AG04450 (cell line): ENCODE measurements around the gene ADAMTSL1. TPM values are rescaled to one million over a fixed set of nuclear protein-coding genes. Genes with fewer than 3 reads are reported as not detected.

Source experiments
- CTCF ChIA-PET: fragments of 300-600, 350-600 bp; formaldehyde crosslinking; extraction: SDS; loops from one replicate; lab custom pipeline; 2022; ENCODE audit warnings: antibody characterized with exemption, inconsistent platforms; lab: Charles Lee
- POLR2A ChIA-PET: fragments of 350-600 bp; formaldehyde crosslinking; extraction: SDS; loops from one replicate; lab custom pipeline; 2021; ENCODE audit warnings: antibody characterized with exemption, inconsistent platforms; lab: Yijun Ruan, JAX
- DNase-seq: peaks from one replicate; pipeline ENCODE4 v3.0.0-alpha.2; 2011; ENCODE audit warnings: low read depth, low spot score
- H3K27ac ChIP-seq: one replicate; pipeline ENCODE4 v1.5.1; 2012; ENCODE audit warnings: low read depth, low read length, control low read depth
- H3K27me3 ChIP-seq: one replicate; pipeline ENCODE4 v1.6.0; 2012; ENCODE audit warnings: low read length; ENCODE audit not compliant: control insufficient read depth, insufficient read depth
- H3K4me3 ChIP-seq: 2 replicates; pipeline ENCODE4 v1.5.1; 2011; ENCODE audit warnings: mild to moderate bottlenecking, low read depth, low read length, control low read depth
- H3K9me3 ChIP-seq: 2 replicates; pipeline ENCODE4 v1.5.1; 2012; ENCODE audit warnings: low read length; ENCODE audit not compliant: control insufficient read depth, insufficient read depth
- polyA plus RNA-seq: library from polyadenylated mRNA; depleted of rRNA; stranded (reverse); fragments of >200 nt; gene quantifications from 2 replicates; pipeline ENCODE4 v1.2.3, GENCODE V29; 2011
- TF ChIP-seq, protein P1 (sequence below): IDR thresholded peaks from 2 replicates; pipeline ENCODE4 v1.5.1; 2011; ENCODE audit warnings: low read depth, low read length, control low read depth, inconsistent platforms

ADAMTSL1 gene
- polyA plus RNA-seq, 1 experiment = 22.2 TPM

DNA sequence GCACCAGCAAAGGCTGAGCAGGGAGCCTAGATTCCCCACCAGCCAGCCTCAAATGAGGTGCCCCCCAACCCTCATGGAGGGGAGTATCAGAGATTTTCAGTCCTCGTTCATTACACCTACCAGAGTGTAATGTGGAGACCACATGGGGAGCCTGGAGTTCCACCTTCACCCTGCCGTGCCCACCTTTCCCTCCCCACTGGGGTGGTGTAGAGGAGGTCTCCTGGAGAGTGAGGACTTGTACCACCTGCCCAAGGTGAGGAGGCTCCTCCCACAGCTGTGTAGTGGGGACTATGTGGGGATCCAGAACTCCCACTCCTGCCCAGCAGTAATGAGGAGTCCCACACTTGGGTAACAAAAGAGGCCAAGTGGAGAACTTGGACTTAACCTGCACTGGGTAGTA, 337.2 kb downstream of the ADAMTSL1 start:
- Histone ChIP-seq H3K9me3 (no peaks in the 10 kb centered on the region; the same call in 1 of the 2 replicates), H3K27me3 (no peaks in the 10 kb centered on the region), H3K4me3 (no peak overlapping the region), H3K27ac (no peak overlapping the region)
- TF ChIP-seq, protein P1, sequence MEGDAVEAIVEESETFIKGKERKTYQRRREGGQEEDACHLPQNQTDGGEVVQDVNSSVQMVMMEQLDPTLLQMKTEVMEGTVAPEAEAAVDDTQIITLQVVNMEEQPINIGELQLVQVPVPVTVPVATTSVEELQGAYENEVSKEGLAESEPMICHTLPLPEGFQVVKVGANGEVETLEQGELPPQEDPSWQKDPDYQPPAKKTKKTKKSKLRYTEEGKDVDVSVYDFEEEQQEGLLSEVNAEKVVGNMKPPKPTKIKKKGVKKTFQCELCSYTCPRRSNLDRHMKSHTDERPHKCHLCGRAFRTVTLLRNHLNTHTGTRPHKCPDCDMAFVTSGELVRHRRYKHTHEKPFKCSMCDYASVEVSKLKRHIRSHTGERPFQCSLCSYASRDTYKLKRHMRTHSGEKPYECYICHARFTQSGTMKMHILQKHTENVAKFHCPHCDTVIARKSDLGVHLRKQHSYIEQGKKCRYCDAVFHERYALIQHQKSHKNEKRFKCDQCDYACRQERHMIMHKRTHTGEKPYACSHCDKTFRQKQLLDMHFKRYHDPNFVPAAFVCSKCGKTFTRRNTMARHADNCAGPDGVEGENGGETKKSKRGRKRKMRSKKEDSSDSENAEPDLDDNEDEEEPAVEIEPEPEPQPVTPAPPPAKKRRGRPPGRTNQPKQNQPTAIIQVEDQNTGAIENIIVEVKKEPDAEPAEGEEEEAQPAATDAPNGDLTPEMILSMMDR = no peak
- ChIA-PET CTCF (no interaction called here), POLR2A (no interaction called here)
- no peak for DNase-seq

DNA sequence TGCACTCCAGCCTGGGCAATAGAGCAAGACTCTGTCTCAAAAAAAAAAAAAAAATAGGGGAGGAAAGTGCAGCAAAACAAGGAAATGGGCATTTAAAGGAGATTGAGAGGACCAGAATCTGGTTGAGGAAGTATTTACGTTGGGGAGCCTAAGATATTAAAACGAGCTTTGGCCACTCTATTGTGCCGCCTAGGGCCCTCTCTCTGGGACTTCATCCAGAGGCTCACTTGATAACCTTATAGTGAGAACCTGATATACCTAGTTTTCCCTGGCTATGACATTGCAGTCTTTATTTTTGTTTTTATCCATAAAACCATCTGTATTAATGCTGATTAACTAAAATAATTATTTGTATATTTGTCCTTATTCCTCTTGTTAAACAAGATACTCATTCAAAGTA, 345.5 kb downstream of the ADAMTSL1 start:
- TF ChIP-seq, protein P1 = no peak
- H3K9me3 ChIP-seq = no peaks in the 10 kb centered on the region
- DNase-seq = no peak
- no peak overlapping the region for H3K27ac ChIP-seq
- ChIA-PET POLR2A (no interaction called here), CTCF (no interaction called here)
- no peak overlapping the region for H3K4me3 ChIP-seq
- H3K27me3 ChIP-seq = no peaks in the 10 kb centered on the region

DNA sequence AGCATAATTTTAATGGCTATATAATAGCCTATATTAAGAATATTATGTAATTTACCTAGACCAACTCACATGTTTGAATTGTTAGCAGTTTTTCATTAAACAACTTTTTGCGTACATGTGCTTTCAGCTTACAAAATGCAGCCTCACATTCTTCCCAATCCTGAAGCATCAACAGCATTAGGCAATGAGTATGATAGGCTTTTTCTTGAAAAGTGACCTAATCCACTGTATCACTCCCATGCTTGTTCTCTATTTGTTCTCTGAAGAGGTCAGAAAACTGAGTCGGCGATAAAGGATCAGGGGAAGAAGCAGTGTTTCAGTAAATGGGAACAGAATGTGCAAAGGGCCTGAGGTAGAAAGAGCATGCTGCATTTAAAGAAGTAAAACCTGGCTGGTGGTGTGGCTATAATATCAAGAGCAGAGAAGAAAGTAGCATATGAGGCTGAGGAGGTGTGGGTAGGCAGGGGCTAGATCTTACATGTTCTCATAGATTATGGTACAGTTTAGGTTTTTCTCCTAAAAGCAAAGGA, 346.7 kb downstream of the ADAMTSL1 start:
- TF ChIP-seq, protein P1 = no peak
- no peaks in the 10 kb centered on the region for H3K9me3 ChIP-seq
- H3K4me3 ChIP-seq = no peak overlapping the region
- CTCF ChIA-PET = no interaction called here
- no peak for DNase-seq
- H3K27me3 ChIP-seq = no peaks in the 10 kb centered on the region
- POLR2A ChIA-PET = no interaction called here
- no peak overlapping the region for H3K27ac ChIP-seq

DNA sequence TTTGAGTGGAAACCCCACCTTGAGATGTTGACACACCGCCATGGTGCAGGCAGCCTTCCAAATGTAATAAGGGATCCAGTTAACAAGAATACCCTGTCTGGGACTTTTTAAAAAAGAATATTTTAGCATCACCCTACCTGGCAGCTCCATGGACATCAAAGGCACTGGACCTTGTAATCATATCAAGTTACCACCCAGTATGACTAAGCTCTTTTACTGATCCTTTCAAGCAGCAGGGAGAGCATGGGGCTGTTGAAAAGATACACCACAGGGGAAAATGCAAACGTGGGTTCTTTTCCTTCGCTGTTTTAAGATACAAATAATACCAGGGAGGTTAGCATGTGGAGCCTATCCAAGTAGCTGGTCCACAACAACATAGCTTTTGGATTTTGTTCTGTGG, 347.8 kb downstream of the ADAMTSL1 start:
- no peaks in the 10 kb centered on the region for H3K27me3 ChIP-seq
- no peak overlapping the region for H3K4me3 ChIP-seq
- CTCF ChIA-PET = interaction anchor here (1.3 kb wide), 1 partner anchor 14 kb away, joined by 5 read pairs; no protein-coding TSS in a partner anchor
- TF ChIP-seq, protein P1 = no peak
- POLR2A ChIA-PET = no interaction called here
- H3K9me3 ChIP-seq = no peaks in the 10 kb centered on the region
- H3K27ac ChIP-seq = no peak overlapping the region
- DNase-seq = no peak

DNA sequence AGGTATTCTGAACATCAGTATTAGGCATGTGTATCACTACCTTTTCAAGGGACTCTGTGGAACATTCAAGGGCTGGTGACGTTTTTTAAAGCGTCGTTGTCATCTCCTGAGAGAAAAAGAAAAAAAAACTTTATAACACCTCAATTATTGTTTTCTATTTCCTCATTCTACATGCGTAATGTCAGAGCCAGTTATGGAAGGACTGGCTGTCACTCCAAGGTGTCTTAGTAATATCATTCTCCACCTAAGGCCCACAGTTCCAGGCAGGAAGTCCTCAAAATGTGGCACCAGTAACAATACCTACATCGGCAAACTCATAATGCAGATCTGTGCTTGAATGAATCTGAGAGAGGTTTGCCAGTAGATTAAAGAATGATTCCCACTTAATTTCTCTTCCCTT, 348.9 kb downstream of the ADAMTSL1 start:
- no peak overlapping the region for H3K4me3 ChIP-seq
- TF ChIP-seq, protein P1 = no peak
- no peaks in the 10 kb centered on the region for H3K27me3 ChIP-seq
- ChIA-PET POLR2A (no interaction called here), CTCF (no interaction called here)
- H3K27ac ChIP-seq = no peak overlapping the region
- H3K9me3 ChIP-seq = no peaks in the 10 kb centered on the region
- no peak for DNase-seq
